Uterus (tissue), 2 donors: ENCODE data around the gene TNFRSF25.

Experiments
- CTCF ChIP-seq, 4 experiments: fragments of 200-600 bp in 2 of 4; fragments of 450-650 bp in 2 of 4; sonication (generic) in 2 of 4; IDR thresholded peaks; one replicate each; pipeline ENCODE4 v1.5.1; 2016 to 2019; ENCODE audit warnings: antibody characterized with exemption in 4 of 4, mild to moderate bottlenecking in 2 of 4, moderate library complexity in 1 of 4
- POLR2A ChIP-seq, 2 donors: fragments of 450-650 bp; IDR thresholded peaks; one replicate each; pipeline ENCODE4 v1.6.1; 2016; ENCODE audit warnings: antibody characterized with exemption in 2 of 2, mild to moderate bottlenecking in 1 of 2, moderate library complexity in 1 of 2

- TF ChIP-seq CTCF (IDR thresholded peaks at IDR 0.05), result no peak
- no peak for TF ChIP-seq POLR2A (IDR thresholded peaks at IDR 0.05)
These were observed 1.3 kb upstream of the TNFRSF25 start for GRCh38 chr1:6467224-6467623.
